ENCODE measurements around the gene HMGCS2.

Gene HMGCS2

GRCh38 chr1:119768778-119769177, at the start of gene HMGCS2:
TSS of gene HMGCS2 (minus strand) at chr1:119768905. CDS start at chr1:119768844, 61 bp downstream.
- DNase-seq = no peak

- DNase-seq = no peak
Observed at GRCh38 chr1:119818181-119818580, 49.5 kb upstream of the HMGCS2 start.

GRCh38 chr1:119816407-119816806, 47.7 kb upstream of the HMGCS2 start:
- no peak for DNase-seq

GRCh38 chr1:119815928-119816327, 47.2 kb upstream of the HMGCS2 start:
- no peak for DNase-seq

- DNase-seq = no peak
Observed at GRCh38 chr1:119815361-119815760, 46.7 kb upstream of the HMGCS2 start.

GRCh38 chr1:119814288-119814687, 45.6 kb upstream of the HMGCS2 start:
- DNase-seq = no peak

GRCh38 chr1:119811985-119812557, 43.4 kb upstream of the HMGCS2 start:
- DNase-seq = no peak

GRCh38 chr1:119811387-119811786, 42.7 kb upstream of the HMGCS2 start, which contains the start of gene REG4:
TSS of gene REG4 (minus strand) at chr1:119811460. CDS start at chr1:119808769, 2,691 bp downstream.
- no peak for DNase-seq

- DNase-seq = peak; percentile 88
Observed at GRCh38 chr1:119808972-119809550, 40.4 kb upstream of the HMGCS2 start.

GRCh38 chr1:119808491-119808890, 39.8 kb upstream of the HMGCS2 start:
- DNase-seq = no peak

GRCh38 chr1:119806489-119806888, 37.8 kb upstream of the HMGCS2 start:
- DNase-seq = no peak

GRCh38 chr1:119805746-119806145, 37.0 kb upstream of the HMGCS2 start:
- no peak for DNase-seq

GRCh38 chr1:119805247-119805646, 36.5 kb upstream of the HMGCS2 start:
- no peak for DNase-seq

GRCh38 chr1:119799599-119800177, 31.0 kb upstream of the HMGCS2 start:
- DNase-seq = no peak

- DNase-seq = no peak
Observed at GRCh38 chr1:119799003-119799402, 30.3 kb upstream of the HMGCS2 start.

- no peak for DNase-seq
Observed at GRCh38 chr1:119797606-119798005, 28.9 kb upstream of the HMGCS2 start.

GRCh38 chr1:119797162-119797561, 28.5 kb upstream of the HMGCS2 start:
- no peak for DNase-seq

- DNase-seq = no peak
Observed at GRCh38 chr1:119795261-119796200, 26.8 kb upstream of the HMGCS2 start.

- no peak for DNase-seq
Observed at GRCh38 chr1:119794876-119795240, 26.2 kb upstream of the HMGCS2 start.

GRCh38 chr1:119794230-119794875, 25.6 kb upstream of the HMGCS2 start:
- DNase-seq = no peak

- DNase-seq = no peak
Observed at GRCh38 chr1:119791377-119791776, 22.7 kb upstream of the HMGCS2 start.

GRCh38 chr1:119790451-119791198, 21.9 kb upstream of the HMGCS2 start:
- no peak for DNase-seq

Measured in NCI-H510A treated with DMSO at 0.1 percent for 48 hours (cell line).